Endothelial cell of umbilical vein (primary cell): ENCODE results near the gene ZNF804A. TPM values are rescaled to one million over a fixed set of nuclear protein-coding genes. Genes with fewer than 3 reads are reported as not detected.

Experiments used
- BruUV-seq: library from RNA; stranded (reverse); fragments of 400-500 nt; replicated peaks from 2 replicates; lab custom pipeline; 2021; lab: Mats Ljungman, UMichigan
- CTCF ChIA-PET: fragments of 300-600, 350-600 bp; sonication (Branson Sonifier 250); formaldehyde crosslinking; loops from one replicate; lab custom pipeline; 2021; ENCODE audit warnings: antibody characterized with exemption, inconsistent platforms; lab: Charles Lee
- POLR2A ChIA-PET: fragments of 300-600, 350-600 bp; sonication (Branson Sonifier 250); formaldehyde crosslinking; loops from one replicate; lab custom pipeline; 2021; ENCODE audit warnings: antibody characterized with exemption, inconsistent platforms; lab: Charles Lee
- DNase-seq: peaks from one replicate; pipeline ENCODE4 v3.0.0-alpha.2; 2011; ENCODE audit warnings: low read depth, low spot score
- FAIRE-seq: peaks from 2 replicates; lab custom pipeline; 2011; peaks lifted over from hg19 to GRCh38; lab: Jason Lieb, UNC
- H2AFZ ChIP-seq: 2 replicates; pipeline ENCODE4 v1.6.0; 2012; ENCODE audit warnings: low read depth, low read length, control low read depth, inconsistent platforms
- H3K27ac ChIP-seq: 2 replicates; pipeline ENCODE4 v1.5.1; 2011; ENCODE audit warnings: low read depth, mild to moderate bottlenecking, control low read depth, low read length, moderate library complexity; ENCODE audit not compliant: insufficient read depth
- H3K27me3 ChIP-seq, 2 experiments: 2 replicates each; pipeline versions ENCODE4 v1.6.0 to v1.6.1; 2011; ENCODE audit warnings: low read length in 2 of 2, mixed read lengths in 1 of 2; ENCODE audit not compliant: control insufficient read depth in 2 of 2, insufficient read depth in 2 of 2
- H3K36me3 ChIP-seq, 2 experiments: 2 replicates in 1 of 2; 3 replicates in 1 of 2; pipeline ENCODE4 v1.5.1; 2011; ENCODE audit warnings: low read length in 2 of 2, mild to moderate bottlenecking in 1 of 2, moderate library complexity in 1 of 2; ENCODE audit not compliant: control insufficient read depth in 2 of 2, insufficient read depth in 2 of 2; ENCODE audit errors: extremely low read depth in 1 of 2
- H3K4me1 ChIP-seq: 3 replicates; pipeline ENCODE4 v1.5.1; 2011; ENCODE audit warnings: mild to moderate bottlenecking, low read length; ENCODE audit not compliant: control insufficient read depth, insufficient read depth; ENCODE audit errors: extremely low read depth
- H3K4me2 ChIP-seq: 2 replicates; pipeline ENCODE4 v1.6.1; 2011; ENCODE audit warnings: low read length, control low read depth, mixed read lengths; ENCODE audit not compliant: insufficient read depth
- H3K4me3 ChIP-seq, 3 experiments: fragments of 200-600 bp in 1 of 3; sonication (generic), shearing (Covaris generic) in 1 of 3; replicated peaks in 1 of 3; 2 replicates each; pipeline ENCODE4 v1.5.1; 2011 to 2016; ENCODE audit warnings: control low read depth in 3 of 3, low read length in 3 of 3, mild to moderate bottlenecking in 2 of 3, inconsistent platforms in 1 of 3, low read depth in 1 of 3, moderate library complexity in 1 of 3; ENCODE audit not compliant: insufficient read depth in 1 of 3
- H3K79me2 ChIP-seq: 2 replicates; pipeline ENCODE4 v1.6.0; 2012; ENCODE audit warnings: low read length, inconsistent platforms; ENCODE audit not compliant: control insufficient read depth, insufficient read depth
- H3K9ac ChIP-seq: replicated peaks from 2 replicates; pipeline ENCODE3; 2011; ENCODE audit warnings: low read length, control low read depth; ENCODE audit not compliant: insufficient read depth; ENCODE audit errors: extremely low read depth
- H3K9me1 ChIP-seq: replicated peaks from 3 replicates; pipeline ENCODE4 v1.6.0; 2011; ENCODE audit warnings: mild to moderate bottlenecking, low read length; ENCODE audit not compliant: control insufficient read depth, insufficient read depth; ENCODE audit errors: extremely low read depth
- H3K9me3 ChIP-seq: replicated peaks from 2 replicates; pipeline ENCODE4 v1.5.1; 2012; ENCODE audit warnings: low read length, inconsistent platforms; ENCODE audit not compliant: control insufficient read depth, insufficient read depth
- H4K20me1 ChIP-seq: replicated peaks from 2 replicates; pipeline ENCODE3; 2011; ENCODE audit warnings: mild to moderate bottlenecking, low read length; ENCODE audit not compliant: control insufficient read depth, insufficient read depth; ENCODE audit errors: extremely low read depth
- CTCF ChIP-seq, 2 donors: IDR thresholded peaks; 1 replicate in 1 of 2; 2 replicates in 1 of 2; pipeline ENCODE4 v1.5.1; 2011; ENCODE audit warnings: low read length in 2 of 2, mild to moderate bottlenecking in 2 of 2, moderate library complexity in 2 of 2, control low read depth in 1 of 2, inconsistent platforms in 1 of 2, low read depth in 1 of 2; ENCODE audit not compliant: insufficient read depth in 1 of 2; ENCODE audit errors: extremely low read depth in 1 of 2
- EZH2 ChIP-seq: IDR thresholded peaks from 2 replicates; pipeline ENCODE4 v1.6.1; 2012; ENCODE audit warnings: borderline replicate concordance, low read depth, mild to moderate bottlenecking, moderate library complexity, low read length, inconsistent platforms; ENCODE audit not compliant: severe bottlenecking
- GATA2 ChIP-seq: IDR thresholded peaks from 2 replicates; pipeline ENCODE4 v1.7.0; 2011; ENCODE audit warnings: low read depth, mild to moderate bottlenecking, moderate library complexity, mixed read lengths, low read length; ENCODE audit not compliant: insufficient read length, insufficient read depth
- MYC ChIP-seq: IDR thresholded peaks from one replicate; pipeline ENCODE4 v1.6.1; 2011; ENCODE audit warnings: mild to moderate bottlenecking, low read depth, low read length
- POLR2AphosphoS5 ChIP-seq: IDR thresholded peaks from 2 replicates; pipeline ENCODE4 v1.6.1; 2012; ENCODE audit warnings: low read depth, mild to moderate bottlenecking, control low read depth, low read length, moderate library complexity; ENCODE audit not compliant: insufficient read depth
- dilution Hi-C: fragments of 300-500 bp; cut with MboI; formaldehyde crosslinking; loops from one replicate; pipeline ENCODE4 v1.15.0; 2019; ENCODE audit warnings: low sequenced_read_pairs; ENCODE audit not compliant: extremely low pct_ligation_motif_present
- intact Hi-C: fragments of 100-400 bp; cut with micrococcal nuclease; formaldehyde crosslinking; loops from one replicate; pipeline ENCODE4 v1.10.0; 2022
- polyA plus RNA-seq, 4 experiments: library from polyadenylated mRNA; depleted of rRNA in 3 of 4; stranded (reverse) in 3 of 4; unstranded in 1 of 4; fragments of >200 nt; gene quantifications; 2 replicates each; pipeline versions ENCODE4 v1.2.1 to v1.2.3, GENCODE V29; 2011 to 2012; ENCODE audit warnings: missing spikeins in 1 of 4
- total RNA-seq: library from RNA; stranded (reverse); gene quantifications from 2 replicates; pipeline ENCODE4 v1.2.3, GENCODE V29; 2021

Gene ZNF804A
- total and polyA plus RNA-seq, 2 donors (not counting 3 experiments of a cell fraction or from before 2014, with no cell fraction given) = 0.22 TPM; not detected in 1

GRCh38 chr2:184815824-184816223 is 217.5 kb downstream of the ZNF804A start:
- Histone ChIP-seq H4K20me1 (no peaks in the 10 kb centered on the region), H3K4me1 (no peaks in the 10 kb centered on the region), H2AFZ (no peak overlapping the region), H3K4me2 (no peak overlapping the region), H3K27me3 (no peaks in the 10 kb centered on the region), H3K9me3 (no peaks in the 10 kb centered on the region), H3K9me1 (no peaks in the 10 kb centered on the region), H3K79me2 (no peaks in the 10 kb centered on the region), H3K36me3 (no peaks in the 10 kb centered on the region), H3K27ac (no peak overlapping the region), H3K9ac (no peak overlapping the region), H3K4me3 (no peak overlapping the region)
- TF ChIP-seq CTCF (IDR thresholded peaks at IDR 0.05; ENCODE audit: extremely low read depth in 1 of 2, insufficient read depth in 1 of 2, low read depth in 1 of 2, low read length in 2 of 2) = no peak
- no TSS peak for BruUV-seq
- FAIRE-seq (no peak), DNase-seq (no peak)
- intact Hi-C loops (no loop called here), dilution Hi-C loops (no loop called here)
- ChIA-PET POLR2A (no interaction called here), CTCF (interaction anchor here (1.3 kb wide), 1 partner anchor 8 kb away, joined by 3 read pairs; no protein-coding TSS in a partner anchor)

GRCh38 chr2:184824597-184824996 is 226.3 kb downstream of the ZNF804A start:
- no peak for DNase-seq
- Histone ChIP-seq H3K27me3 (no peaks in the 10 kb centered on the region), H4K20me1 (no peaks in the 10 kb centered on the region), H3K9ac (no peak overlapping the region), H3K4me2 (no peak overlapping the region), H3K4me1 (no peaks in the 10 kb centered on the region), H3K9me1 (no peaks in the 10 kb centered on the region), H3K4me3 (no peak overlapping the region), H2AFZ (no peak overlapping the region), H3K9me3 (no peaks in the 10 kb centered on the region), H3K36me3 (no peaks in the 10 kb centered on the region), H3K79me2 (no peaks in the 10 kb centered on the region), H3K27ac (no peak overlapping the region)
- TF ChIP-seq CTCF (IDR thresholded peaks at IDR 0.05; ENCODE audit: extremely low read depth in 1 of 2, insufficient read depth in 1 of 2, low read depth in 1 of 2, low read length in 2 of 2) (no peak), MYC (no peak), POLR2AphosphoS5 (no peak), EZH2 (no peak), GATA2 (no peak)
- FAIRE-seq = no peak
- ChIA-PET CTCF (no interaction called here), POLR2A (no interaction called here)
- intact Hi-C loops = no loop called here
- dilution Hi-C loops = no loop called here
- BruUV-seq = no TSS peak
